ENCODE measurements around the gene SMCO2. TPM values are rescaled to one million over a fixed set of nuclear protein-coding genes. Genes with fewer than 3 reads are reported as not detected.

The SMCO2 gene
- total RNA-seq: 0.20 TPM in 1 of 2 replicates, not detected in the other

GRCh38 chr12:27446436-27446835, at the start of gene SMCO2:
Gene SMCO2, plus strand, starts transcription at chr12:27446736. Its CDS starts 23,896 bp downstream, at chr12:27470632.

GRCh38 chr12:27523642-27524493, 77.3 kb downstream of the SMCO2 start, which contains the start of gene PPFIBP1:
Gene PPFIBP1, plus strand, starts transcription at chr12:27524206. Its CDS starts 109,191 bp downstream, at chr12:27633397.

Other genes starting within 250 kb of the SMCO2 start
- gene STK38L, start 202.4 kb upstream of the SMCO2 start, total RNA-seq: 10.7 and 10.8 TPM in 2 replicates
- gene BMAL2, start 113.9 kb upstream of the SMCO2 start, total RNA-seq: 23.9 and 38.7 TPM in 2 replicates
- gene PPFIBP1, start 77.5 kb downstream of the SMCO2 start, total RNA-seq: 144 and 236 TPM in 2 replicates
- gene REP15, start 249.7 kb downstream of the SMCO2 start, total RNA-seq: 2.6 and 6.3 TPM in 2 replicates

All from subcutaneous preadipocyte (primary cell).